GM23248 (cell line): Measurements from ENCODE around the gene NOS2.

Experiments used
- EZH2 ChIP-seq: fragments of 200-600 bp; sonication (generic); IDR thresholded peaks from 2 replicates; pipeline ENCODE4 v1.6.1; 2018; ENCODE audit warnings: antibody characterized with exemption, mild to moderate bottlenecking; ENCODE audit not compliant: insufficient read depth, poor library complexity, severe bottlenecking
- EZH2phosphoT487 ChIP-seq: fragments of 200-600 bp; sonication (generic); IDR thresholded peaks from 2 replicates; pipeline ENCODE4 v1.6.1; 2018; ENCODE audit warnings: antibody characterized with exemption, moderate library complexity, mild to moderate bottlenecking, low read depth; ENCODE audit not compliant: insufficient read depth

DNA sequence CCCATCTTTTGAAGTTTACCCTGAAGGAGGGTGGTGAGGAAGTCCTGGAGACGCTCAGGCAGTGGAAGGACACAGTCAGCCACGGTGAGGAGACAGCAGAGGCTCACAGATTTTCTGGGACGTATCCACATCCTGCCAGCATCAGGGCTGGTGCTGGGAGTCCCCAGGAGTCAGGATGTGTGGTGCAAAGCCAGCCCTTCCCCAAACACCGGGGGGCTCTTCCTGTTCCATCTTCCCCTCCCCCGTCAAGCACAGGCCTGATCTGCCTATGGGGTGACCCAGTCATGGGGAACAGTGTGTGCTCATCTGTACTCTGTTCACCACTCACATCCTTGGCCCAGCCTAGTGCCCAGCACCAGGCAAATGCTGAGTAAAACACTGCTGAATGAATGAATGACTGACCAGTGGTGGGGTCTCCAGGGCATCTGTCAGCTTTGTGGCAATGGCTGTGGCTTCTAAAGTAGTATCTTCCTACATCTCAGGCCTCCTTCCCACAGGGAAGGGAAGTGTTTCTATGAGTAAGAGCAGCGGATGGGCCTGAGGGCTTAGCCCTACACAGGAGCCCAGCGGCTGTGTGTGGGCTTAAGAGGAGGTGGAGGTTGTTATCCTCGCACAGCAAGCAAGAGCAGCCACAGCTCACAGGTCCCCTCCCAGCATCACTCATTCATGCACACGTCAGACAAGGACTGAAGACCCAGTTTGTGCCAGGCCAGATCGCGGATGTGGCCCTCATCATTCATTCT, 23.3 kb downstream of the NOS2 start:
- no peak for TF ChIP-seq EZH2
- no peak for TF ChIP-seq EZH2phosphoT487
